Tibial nerve (tissue), 4 donors: ENCODE data around the gene ZNF568. TPM values are rescaled to one million over a fixed set of nuclear protein-coding genes. Genes with fewer than 3 reads are reported as not detected.
A peak's percentile ranks its signal among the peaks of the same experiment; 100 is the strongest.

Source experiments
- DNase-seq, 2 donors: peaks; one replicate each; pipeline ENCODE4 v3.0.0-alpha.2; 2019; ENCODE audit warnings: low spot score in 2 of 2
- H3K27ac ChIP-seq, 4 donors: fragments of 200-600 bp; sonication (generic) in 3 of 4; one replicate each; pipeline ENCODE4 v1.5.1; 2017 to 2019; ENCODE audit warnings: mild to moderate bottlenecking in 1 of 4
- H3K27me3 ChIP-seq, 2 donors: fragments of 200-600 bp; sonication (generic) in 1 of 2; one replicate each; pipeline versions ENCODE4 v1.5.1 to v1.6.0; 2017 to 2019
- H3K36me3 ChIP-seq, 3 donors: fragments of 200-600 bp; sonication (generic); one replicate each; pipeline ENCODE4 v1.5.1; 2018 to 2019
- H3K4me1 ChIP-seq, 4 donors: fragments of 200-600 bp; sonication (generic) in 3 of 4; one replicate each; pipeline ENCODE4 v1.5.1; 2017 to 2019
- H3K4me3 ChIP-seq, 4 donors: fragments of 200-600 bp; sonication (generic) in 3 of 4; one replicate each; pipeline ENCODE4 v1.5.1; 2017 to 2019; ENCODE audit warnings: mild to moderate bottlenecking in 1 of 4, moderate library complexity in 1 of 4
- H3K9me3 ChIP-seq, 4 donors: fragments of 200-600 bp; sonication (generic) in 3 of 4; one replicate each; pipeline ENCODE4 v1.5.1; 2017 to 2019
- CTCF ChIP-seq, 5 experiments: fragments of 200-600 bp in 3 of 5; fragments of 450-650 bp in 2 of 5; sonication (generic) in 3 of 5; IDR thresholded peaks; one replicate each; pipeline ENCODE4 v1.5.1; 2016 to 2019; ENCODE audit warnings: antibody characterized with exemption in 5 of 5, mild to moderate bottlenecking in 3 of 5, moderate library complexity in 2 of 5
- EP300 ChIP-seq, 2 donors: sonication (generic); formaldehyde crosslinking; IDR thresholded peaks; one replicate each; pipeline ENCODE4 v1.6.1; 2017; ENCODE audit warnings: antibody characterized with exemption in 2 of 2, mild to moderate bottlenecking in 1 of 2
- POLR2A ChIP-seq, 2 donors: fragments of 450-650 bp; IDR thresholded peaks; one replicate each; pipeline ENCODE4 v1.6.1; 2017; ENCODE audit warnings: antibody characterized with exemption in 2 of 2, mild to moderate bottlenecking in 2 of 2, moderate library complexity in 2 of 2
- WGBS, 2 donors: methylation state at CpG; one replicate each; pipeline ENCODE4 v1.1.5; 2018; 5-methylcytosine and 5-hydroxymethylcytosine counted together
- total RNA-seq, 4 donors: library from RNA; depleted of rRNA; stranded (reverse); fragments of >200 nt; gene quantifications; one replicate each; pipeline ENCODE4 v1.1.0, GENCODE V29; 2016

The ZNF568 gene
- 10 to 100 TPM in 3 of 4 donors, 1 to 10 TPM in 1; 8.7 to 23.7 (median 12.6) TPM for total RNA-seq

GRCh38 chr19:36915992-36916830 is at the start of gene ZNF568, which contains the start of gene ZNF829:
ZNF568 (plus strand) TSS chr19:36916332; CDS start chr19:36922771, 6,439 bp downstream.
ZNF829 (minus strand) TSS chr19:36916291; CDS start chr19:36915167, 1,124 bp downstream.
- peak in 1 of 2 donors; percentile 27 for TF ChIP-seq POLR2A (IDR thresholded peaks at IDR 0.05)
- TF ChIP-seq EP300 (IDR thresholded peaks at IDR 0.05): peak; percentile 79 to 88
- TF ChIP-seq CTCF (IDR thresholded peaks at IDR 0.05): peak; percentile 38 to 65 (median 55)
- Histone ChIP-seq H3K4me3 (peak within 1 kb of the TSS; percentile 68 to 91 (median 72)), H3K9me3 (peaks cover 0 to 43% (median 4%) of the 10 kb centered on the region in 4 donors), H3K4me1 (peaks cover 0 to 22% (median 5%) of the 10 kb centered on the region in 4 donors), H3K36me3 (peaks cover 0 to 73% (median 2%) of the 10 kb centered on the region in 3 donors), H3K27me3 (no peaks in the 10 kb centered on the region), H3K27ac (peak within 1 kb of the TSS; percentile 90 to 98 (median 95))
- DNase-seq: peak; percentile 71 to 83
- 0% methylated on average over 49 to 56 of the region's 57 CpGs for WGBS, 2 donors

- WGBS, 2 donors: 96 to 99% methylated on average over 10 of the region's 10 CpGs
- TF ChIP-seq POLR2A (IDR thresholded peaks at IDR 0.05): no peak
- no peak for TF ChIP-seq CTCF (IDR thresholded peaks at IDR 0.05)
- no peak for TF ChIP-seq EP300 (IDR thresholded peaks at IDR 0.05)
- Histone ChIP-seq H3K27ac (no peak overlapping the region), H3K4me1 (no peaks in the 10 kb centered on the region), H3K27me3 (no peaks in the 10 kb centered on the region), H3K36me3 (peaks cover 6 to 92% (median 26%) of the 10 kb centered on the region in 3 donors), H3K9me3 (peaks cover 34 to 100% (median 70%) of the 10 kb centered on the region in 4 donors), H3K4me3 (no peak overlapping the region)
- no peak for DNase-seq
Observed at GRCh38 chr19:36876993-36877938, 38.9 kb upstream of the ZNF568 start.

DNA sequence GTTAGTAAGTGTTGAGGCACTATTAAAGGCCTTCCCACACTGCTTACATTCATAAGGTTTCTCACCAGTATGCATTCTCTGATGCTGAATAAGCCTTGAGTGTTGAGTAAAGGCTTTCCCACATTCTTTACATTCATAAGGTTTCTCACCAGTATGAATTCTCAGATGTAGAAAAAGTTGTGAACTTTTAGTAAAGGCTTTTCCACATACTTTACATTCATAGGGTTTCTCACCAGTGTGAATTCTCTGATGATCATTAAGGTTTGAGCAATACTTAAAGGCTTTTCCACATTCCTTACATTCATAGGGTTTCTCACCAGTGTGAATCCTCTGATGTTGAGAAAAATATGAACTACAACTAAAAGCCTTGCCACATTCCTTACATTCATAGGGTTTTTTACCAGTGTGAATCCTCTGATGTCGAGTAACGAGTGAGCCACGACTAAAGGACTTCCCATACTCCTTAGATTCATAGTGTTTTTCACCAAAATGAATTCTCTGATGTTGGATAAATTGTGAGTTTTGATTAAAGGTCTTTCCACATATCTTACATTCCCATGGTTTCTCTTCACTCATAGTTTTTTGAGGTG is 24.3 kb upstream of the ZNF568 start:
- no peak overlapping the region for H3K27ac ChIP-seq
- DNase-seq: no peak
- H3K4me1 ChIP-seq: no peaks in the 10 kb centered on the region
- TF ChIP-seq CTCF (IDR thresholded peaks at IDR 0.05) (no peak), POLR2A (IDR thresholded peaks at IDR 0.05) (no peak), EP300 (IDR thresholded peaks at IDR 0.05) (no peak)
- peaks cover 6 to 100% (median 71%) of the 10 kb centered on the region in 4 donors for H3K9me3 ChIP-seq
- 95 to 98% methylated on average over 3 of the region's 3 CpGs for WGBS, 2 donors
- peaks cover 3 to 97% (median 26%) of the 10 kb centered on the region in 3 donors for H3K36me3 ChIP-seq
- H3K4me3 ChIP-seq: no peak overlapping the region
- H3K27me3 ChIP-seq: no peaks in the 10 kb centered on the region

DNA sequence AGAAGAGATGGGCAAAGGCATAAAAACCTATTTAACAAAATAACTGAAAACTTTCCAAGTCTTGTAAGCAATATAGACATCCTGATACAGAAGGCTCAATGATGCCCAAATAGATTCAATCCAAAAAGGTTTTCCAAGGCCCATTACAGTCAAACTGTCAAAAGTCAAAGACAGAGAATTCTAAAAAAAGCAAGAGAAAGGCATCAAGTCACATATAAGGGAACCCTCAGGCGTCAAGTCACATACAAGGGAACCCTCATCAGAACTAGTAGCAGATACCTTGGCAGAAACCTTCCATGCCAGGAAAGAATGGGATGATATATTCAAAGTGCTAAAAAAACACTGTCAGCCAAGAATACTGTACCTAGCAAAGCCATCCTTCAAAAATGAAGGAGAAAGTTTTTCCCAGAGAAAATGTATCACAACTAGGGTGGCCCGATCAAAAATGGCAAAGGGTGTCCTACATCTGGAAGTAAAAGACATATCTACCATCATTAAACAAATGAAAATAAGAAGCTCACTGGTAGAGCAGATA is 21.2 kb upstream of the ZNF568 start:
- H3K4me3 ChIP-seq: no peak overlapping the region
- no peak for DNase-seq
- peaks cover 6 to 100% (median 68%) of the 10 kb centered on the region in 4 donors for H3K9me3 ChIP-seq
- no peaks in the 10 kb centered on the region for H3K27me3 ChIP-seq
- H3K27ac ChIP-seq: no peak overlapping the region
- 98 to 100% methylated on average over 2 of the region's 2 CpGs for WGBS, 2 donors
- TF ChIP-seq CTCF (IDR thresholded peaks at IDR 0.05) (no peak), EP300 (IDR thresholded peaks at IDR 0.05) (no peak), POLR2A (IDR thresholded peaks at IDR 0.05) (no peak)
- peaks cover 3 to 100% (median 37%) of the 10 kb centered on the region in 3 donors for H3K36me3 ChIP-seq
- no peaks in the 10 kb centered on the region for H3K4me1 ChIP-seq
